ENCODE measurements around the gene AVEN.

DNA sequence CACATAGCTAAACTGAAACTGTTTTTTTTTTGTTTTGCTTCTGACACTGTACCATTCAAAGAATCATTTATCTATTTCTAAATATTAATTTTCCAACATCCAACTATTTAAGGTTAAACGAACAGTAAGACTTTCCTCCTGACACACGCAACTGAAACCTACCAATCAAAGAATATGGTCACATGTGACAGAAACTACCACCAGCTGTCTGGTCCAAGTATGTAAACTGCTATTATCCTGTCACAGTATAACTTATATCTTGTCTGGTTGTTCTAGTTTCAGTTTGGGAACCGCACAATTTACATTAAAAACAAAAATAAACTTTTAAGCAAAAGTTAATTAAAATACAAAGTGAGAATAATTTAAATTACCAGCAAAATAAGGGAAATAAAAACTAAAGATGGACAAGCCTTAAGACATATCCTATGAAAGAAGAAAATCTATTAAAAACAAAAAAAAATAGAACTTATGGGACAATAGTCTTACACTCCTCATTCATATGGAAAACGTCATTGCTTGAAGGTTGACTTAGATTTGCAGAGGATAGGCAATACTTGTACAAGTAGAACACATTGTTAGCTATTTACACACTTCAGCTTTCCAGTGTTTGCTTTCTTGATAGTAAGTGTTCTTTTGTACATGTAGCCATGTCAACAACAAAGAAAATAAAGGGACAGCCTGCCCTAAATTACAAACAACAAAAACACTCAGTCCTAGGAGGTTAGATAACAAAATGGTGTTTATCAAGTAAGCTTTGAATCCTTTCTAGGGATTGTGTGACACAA is 97.5 kb downstream of the AVEN start:
- TF ChIP-seq, protein P1, sequence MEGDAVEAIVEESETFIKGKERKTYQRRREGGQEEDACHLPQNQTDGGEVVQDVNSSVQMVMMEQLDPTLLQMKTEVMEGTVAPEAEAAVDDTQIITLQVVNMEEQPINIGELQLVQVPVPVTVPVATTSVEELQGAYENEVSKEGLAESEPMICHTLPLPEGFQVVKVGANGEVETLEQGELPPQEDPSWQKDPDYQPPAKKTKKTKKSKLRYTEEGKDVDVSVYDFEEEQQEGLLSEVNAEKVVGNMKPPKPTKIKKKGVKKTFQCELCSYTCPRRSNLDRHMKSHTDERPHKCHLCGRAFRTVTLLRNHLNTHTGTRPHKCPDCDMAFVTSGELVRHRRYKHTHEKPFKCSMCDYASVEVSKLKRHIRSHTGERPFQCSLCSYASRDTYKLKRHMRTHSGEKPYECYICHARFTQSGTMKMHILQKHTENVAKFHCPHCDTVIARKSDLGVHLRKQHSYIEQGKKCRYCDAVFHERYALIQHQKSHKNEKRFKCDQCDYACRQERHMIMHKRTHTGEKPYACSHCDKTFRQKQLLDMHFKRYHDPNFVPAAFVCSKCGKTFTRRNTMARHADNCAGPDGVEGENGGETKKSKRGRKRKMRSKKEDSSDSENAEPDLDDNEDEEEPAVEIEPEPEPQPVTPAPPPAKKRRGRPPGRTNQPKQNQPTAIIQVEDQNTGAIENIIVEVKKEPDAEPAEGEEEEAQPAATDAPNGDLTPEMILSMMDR (IDR thresholded peaks at IDR 0.05; ENCODE audit: low read depth, low read length, poor library complexity, severe bottlenecking): no peak
- no peak for TF ChIP-seq EZH2phosphoT487 (IDR thresholded peaks at IDR 0.05; ENCODE audit: borderline replicate concordance, low read length)
